ENCODE data around the gene KRTAP19-7. TPM values are rescaled to one million over a fixed set of nuclear protein-coding genes. Genes with fewer than 3 reads are reported as not detected.

The KRTAP19-7 gene
- total RNA-seq = not detected in 2 replicates

GRCh38 chr21:30561264-30561895 is at the start of gene KRTAP19-7:
TSS of gene KRTAP19-7 (minus strand) at chr21:30561314. CDS start at chr21:30561289, 25 bp downstream.

GRCh38 chr21:30600787-30601186 is 39.7 kb upstream of the KRTAP19-7 start, which contains the start of gene KRTAP22-1:
TSS of gene KRTAP22-1 (plus strand) at chr21:30601087.

GRCh38 chr21:30598802-30599201 is 37.7 kb upstream of the KRTAP19-7 start, which contains the start of gene KRTAP6-2:
TSS of gene KRTAP6-2 (minus strand) at chr21:30598902. CDS start at chr21:30598874, 28 bp downstream.

GRCh38 chr21:30592140-30592539 is 31.0 kb upstream of the KRTAP19-7 start, which contains the start of gene KRTAP6-3:
TSS of gene KRTAP6-3 (plus strand) at chr21:30592440. CDS start at chr21:30592446, 6 bp downstream.

GRCh38 chr21:30590297-30590696 is 29.2 kb upstream of the KRTAP19-7 start, which contains the start of gene KRTAP22-2:
TSS of gene KRTAP22-2 (minus strand) at chr21:30590397.

GRCh38 chr21:30541764-30542163 is 19.4 kb downstream of the KRTAP19-7 start, which contains the start of gene KRTAP19-6:
TSS of gene KRTAP19-6 (minus strand) at chr21:30541864. CDS start at chr21:30541833, 31 bp downstream.

Other genes starting within 250 kb of the KRTAP19-7 start
- gene KRTAP26-1, start 241.0 kb downstream of the KRTAP19-7 start, total RNA-seq = not detected in 2 replicates
- gene KRTAP27-1, start 223.6 kb downstream of the KRTAP19-7 start, total RNA-seq = not detected in 2 replicates
- gene KRTAP23-1, start 212.7 kb downstream of the KRTAP19-7 start, total RNA-seq = not detected in 2 replicates
- not detected in 2 replicates for gene KRTAP13-2, start 189.0 kb downstream of the KRTAP19-7 start, total RNA-seq
- gene KRTAP13-1, start 165.3 kb downstream of the KRTAP19-7 start, total RNA-seq = not detected in 2 replicates
- not detected in 2 replicates for gene KRTAP13-3, start 135.4 kb downstream of the KRTAP19-7 start, total RNA-seq
- gene KRTAP13-4, start 131.1 kb downstream of the KRTAP19-7 start, total RNA-seq = not detected in 2 replicates
- gene KRTAP15-1, start 121.0 kb downstream of the KRTAP19-7 start, total RNA-seq = not detected in 2 replicates
- gene KRTAP19-1, start 80.9 kb downstream of the KRTAP19-7 start, total RNA-seq = not detected in 2 replicates
- not detected in 2 replicates for gene KRTAP19-2, start 73.9 kb downstream of the KRTAP19-7 start, total RNA-seq
- not detected in 2 replicates for gene KRTAP19-3, start 69.3 kb downstream of the KRTAP19-7 start, total RNA-seq
- not detected in 2 replicates for gene KRTAP19-4, start 64.1 kb downstream of the KRTAP19-7 start, total RNA-seq
- not detected in 2 replicates for gene KRTAP19-5, start 59.2 kb downstream of the KRTAP19-7 start, total RNA-seq
- gene KRTAP19-6, start 19.4 kb downstream of the KRTAP19-7 start, total RNA-seq = not detected in 2 replicates
- gene KRTAP22-2, start 29.1 kb upstream of the KRTAP19-7 start, total RNA-seq = not detected in 2 replicates
- not detected in 2 replicates for gene KRTAP6-3, start 31.1 kb upstream of the KRTAP19-7 start, total RNA-seq
- not detected in 2 replicates for gene KRTAP6-2, start 37.6 kb upstream of the KRTAP19-7 start, total RNA-seq
- not detected in 2 replicates for gene KRTAP22-1, start 39.8 kb upstream of the KRTAP19-7 start, total RNA-seq
- not detected in 2 replicates for gene KRTAP6-1, start 52.6 kb upstream of the KRTAP19-7 start, total RNA-seq
- gene KRTAP20-1, start 55.1 kb upstream of the KRTAP19-7 start, total RNA-seq = not detected in 2 replicates
- not detected in 2 replicates for gene KRTAP20-4, start 59.3 kb upstream of the KRTAP19-7 start, total RNA-seq
- gene KRTAP20-2, start 73.9 kb upstream of the KRTAP19-7 start, total RNA-seq = not detected in 2 replicates
- not detected in 2 replicates for gene KRTAP20-3, start 81.5 kb upstream of the KRTAP19-7 start, total RNA-seq
- gene KRTAP21-3, start 157.5 kb upstream of the KRTAP19-7 start, total RNA-seq = not detected in 2 replicates
- gene KRTAP21-2, start 185.9 kb upstream of the KRTAP19-7 start, total RNA-seq = not detected in 2 replicates
- gene KRTAP21-1, start 194.1 kb upstream of the KRTAP19-7 start, total RNA-seq = not detected in 2 replicates